Measurements from ENCODE around the gene MFSD8.
"Not testable (repeated sequence)": the region's sequence is repeated elsewhere in the genome, so short reads cannot be mapped to it uniquely, and the experiment has no call there.

Gene MFSD8, protein sequence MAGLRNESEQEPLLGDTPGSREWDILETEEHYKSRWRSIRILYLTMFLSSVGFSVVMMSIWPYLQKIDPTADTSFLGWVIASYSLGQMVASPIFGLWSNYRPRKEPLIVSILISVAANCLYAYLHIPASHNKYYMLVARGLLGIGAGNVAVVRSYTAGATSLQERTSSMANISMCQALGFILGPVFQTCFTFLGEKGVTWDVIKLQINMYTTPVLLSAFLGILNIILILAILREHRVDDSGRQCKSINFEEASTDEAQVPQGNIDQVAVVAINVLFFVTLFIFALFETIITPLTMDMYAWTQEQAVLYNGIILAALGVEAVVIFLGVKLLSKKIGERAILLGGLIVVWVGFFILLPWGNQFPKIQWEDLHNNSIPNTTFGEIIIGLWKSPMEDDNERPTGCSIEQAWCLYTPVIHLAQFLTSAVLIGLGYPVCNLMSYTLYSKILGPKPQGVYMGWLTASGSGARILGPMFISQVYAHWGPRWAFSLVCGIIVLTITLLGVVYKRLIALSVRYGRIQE

DNA sequence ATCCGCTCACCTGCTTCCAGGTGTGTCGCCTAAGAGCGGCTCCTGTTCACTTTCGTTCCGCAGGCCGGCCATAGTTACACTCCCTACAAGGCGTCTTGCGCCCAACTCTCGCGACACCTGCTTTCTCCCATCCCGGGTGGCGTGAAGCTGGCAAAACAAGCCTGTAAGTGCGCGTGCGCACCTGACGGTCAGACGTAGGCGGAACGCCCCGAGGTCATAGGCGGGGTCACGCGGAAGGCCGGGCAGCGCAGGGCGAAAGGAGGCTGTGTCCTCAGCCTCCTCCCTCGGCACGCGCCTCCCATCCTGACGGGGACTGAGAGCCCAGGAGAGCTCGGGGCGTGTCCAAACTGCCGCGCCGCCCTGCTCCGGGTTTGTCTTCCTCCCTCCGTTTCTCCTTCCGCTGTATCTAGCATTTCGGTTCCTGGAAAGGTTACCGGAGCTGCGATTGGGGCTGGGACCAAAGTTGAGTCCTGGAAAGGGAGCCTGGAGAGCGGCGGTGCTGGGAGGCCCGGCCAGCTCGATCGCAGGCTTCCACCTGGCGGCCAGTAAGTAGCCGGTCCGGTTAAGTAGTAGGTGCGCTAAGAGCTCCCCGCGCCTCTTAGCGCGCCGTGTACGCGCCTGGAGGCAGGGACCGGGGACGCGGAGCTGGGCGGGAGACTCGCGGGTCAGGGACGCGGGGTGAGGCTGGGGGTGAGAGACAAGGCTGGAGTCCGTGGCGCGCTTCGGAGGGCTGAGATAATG lies at the start of gene MFSD8, which contains the start of gene ABHD18:
Gene MFSD8, minus strand, starts transcription at position 112 of the 741 bp plus-strand sequence. Its CDS starts 40 bp downstream, at position 72.
Gene ABHD18, plus strand, starts transcription at position 345 of the 741 bp plus-strand sequence. CDS start 17,550 bp downstream, outside the sequence.
- DNase-seq (ENCODE audit: low read depth, low spot score) = peak; percentile 99
- TF ChIP-seq, protein P1, sequence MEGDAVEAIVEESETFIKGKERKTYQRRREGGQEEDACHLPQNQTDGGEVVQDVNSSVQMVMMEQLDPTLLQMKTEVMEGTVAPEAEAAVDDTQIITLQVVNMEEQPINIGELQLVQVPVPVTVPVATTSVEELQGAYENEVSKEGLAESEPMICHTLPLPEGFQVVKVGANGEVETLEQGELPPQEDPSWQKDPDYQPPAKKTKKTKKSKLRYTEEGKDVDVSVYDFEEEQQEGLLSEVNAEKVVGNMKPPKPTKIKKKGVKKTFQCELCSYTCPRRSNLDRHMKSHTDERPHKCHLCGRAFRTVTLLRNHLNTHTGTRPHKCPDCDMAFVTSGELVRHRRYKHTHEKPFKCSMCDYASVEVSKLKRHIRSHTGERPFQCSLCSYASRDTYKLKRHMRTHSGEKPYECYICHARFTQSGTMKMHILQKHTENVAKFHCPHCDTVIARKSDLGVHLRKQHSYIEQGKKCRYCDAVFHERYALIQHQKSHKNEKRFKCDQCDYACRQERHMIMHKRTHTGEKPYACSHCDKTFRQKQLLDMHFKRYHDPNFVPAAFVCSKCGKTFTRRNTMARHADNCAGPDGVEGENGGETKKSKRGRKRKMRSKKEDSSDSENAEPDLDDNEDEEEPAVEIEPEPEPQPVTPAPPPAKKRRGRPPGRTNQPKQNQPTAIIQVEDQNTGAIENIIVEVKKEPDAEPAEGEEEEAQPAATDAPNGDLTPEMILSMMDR (IDR thresholded peaks at IDR 0.05; ENCODE audit: low read depth, low read length) = peak; percentile 59
- in situ Hi-C loops (cut with HindIII; ENCODE audit: low sequenced_read_pairs) = no loop called here
- peak within 1 kb of the TSS; percentile 98 for H3K4me3 ChIP-seq (ENCODE audit: low read depth, low read length)

DNA sequence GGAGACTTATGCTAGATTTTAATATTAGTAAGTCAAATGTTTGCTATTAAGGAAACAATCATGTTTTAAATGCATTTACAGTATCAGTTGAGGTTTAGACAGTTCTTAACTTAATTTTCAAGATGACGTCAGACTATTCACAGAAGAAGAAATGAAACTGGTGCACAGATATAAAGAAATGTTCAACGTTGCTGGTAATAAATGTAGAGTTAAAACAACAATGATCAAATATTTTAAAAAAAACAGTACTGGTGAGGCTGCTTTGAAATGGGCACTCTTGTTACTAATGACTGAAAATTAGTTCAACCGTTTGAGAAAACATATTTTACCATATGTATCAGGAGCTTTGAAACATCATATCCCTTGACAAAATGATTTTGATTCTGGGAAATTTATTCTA lies 44.5 kb upstream of the MFSD8 start:
- TF ChIP-seq, protein P1 (IDR thresholded peaks at IDR 0.05; ENCODE audit: low read depth, low read length) = no peak
- DNase-seq (ENCODE audit: low read depth, low spot score) = no peak
- H3K4me3 ChIP-seq (ENCODE audit: low read depth, low read length) = no peak overlapping the region
- in situ Hi-C loops (cut with HindIII; ENCODE audit: low sequenced_read_pairs) = no loop called here

DNA sequence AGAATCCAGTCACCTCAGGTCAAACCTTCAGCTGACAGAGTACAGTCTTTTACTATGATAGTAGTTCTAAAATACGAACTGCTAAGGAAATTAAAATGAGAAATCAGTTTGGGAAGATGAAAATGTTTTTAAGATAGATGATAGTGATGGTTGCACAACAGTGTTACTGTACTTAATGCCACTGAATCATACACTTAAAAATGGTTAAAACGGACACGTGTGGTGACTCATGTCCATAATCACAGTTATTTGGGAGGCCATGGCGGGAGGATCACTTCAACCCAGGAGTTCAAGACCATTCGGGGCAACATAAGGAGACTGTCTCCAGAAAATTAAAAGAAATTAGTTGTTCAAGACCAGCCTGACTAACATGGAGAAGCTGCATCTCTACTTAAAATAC lies 41.6 kb upstream of the MFSD8 start:
- H3K4me3 ChIP-seq (ENCODE audit: low read depth, low read length) = no peak overlapping the region
- peak; percentile 4 for DNase-seq (ENCODE audit: low read depth, low spot score)
- TF ChIP-seq, protein P1 (IDR thresholded peaks at IDR 0.05; ENCODE audit: low read depth, low read length) = no peak
- in situ Hi-C loops (cut with HindIII; ENCODE audit: low sequenced_read_pairs) = no loop called here

DNA sequence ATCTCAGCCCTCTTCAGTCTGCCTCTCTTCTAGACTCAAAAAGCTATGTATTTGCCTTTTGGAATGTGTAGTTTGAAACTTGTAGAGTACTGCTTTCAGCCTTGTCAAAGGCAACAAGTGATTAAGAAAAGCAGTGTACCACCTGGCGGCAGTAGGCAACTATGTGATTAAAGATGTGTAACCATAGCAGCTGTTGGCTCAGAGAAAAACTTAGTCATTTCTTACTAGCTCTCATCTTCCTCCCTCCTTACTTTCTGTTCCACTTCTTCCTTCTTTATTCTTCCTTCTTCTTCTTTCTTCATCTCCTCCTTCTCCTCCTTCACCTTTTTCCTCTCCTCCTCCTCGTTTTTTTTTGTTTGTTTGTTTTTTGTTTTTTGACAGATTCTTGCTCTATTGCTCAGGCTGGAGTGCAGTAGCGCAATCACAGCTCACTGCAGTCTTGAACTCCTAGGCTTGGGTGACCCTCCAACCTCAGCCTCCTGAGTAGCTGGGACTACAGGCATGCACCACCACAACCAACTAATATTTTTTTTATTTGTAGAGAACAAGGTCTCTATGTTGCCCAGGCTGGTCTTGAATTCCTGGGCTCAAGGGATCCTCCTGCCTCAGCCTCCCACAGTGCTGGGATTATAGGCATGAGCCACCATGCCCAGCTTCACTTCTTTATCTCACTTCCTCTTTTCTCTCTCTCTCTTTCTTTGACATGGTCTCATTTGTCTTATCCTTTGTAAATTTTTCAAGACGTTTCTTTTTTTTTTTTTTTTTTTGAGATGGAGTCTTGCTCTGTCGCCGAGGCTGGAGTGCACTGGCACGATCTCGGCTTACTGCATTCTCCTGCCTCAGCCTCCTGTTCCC lies 32.8 kb upstream of the MFSD8 start:
- TF ChIP-seq, protein P1 (IDR thresholded peaks at IDR 0.05; ENCODE audit: low read depth, low read length) = peak; percentile 23
- in situ Hi-C loops (cut with HindIII; ENCODE audit: low sequenced_read_pairs) = no loop called here
- DNase-seq (ENCODE audit: low read depth, low spot score) = peak; percentile 37
- H3K4me3 ChIP-seq (ENCODE audit: low read depth, low read length) = no peak overlapping the region

DNA sequence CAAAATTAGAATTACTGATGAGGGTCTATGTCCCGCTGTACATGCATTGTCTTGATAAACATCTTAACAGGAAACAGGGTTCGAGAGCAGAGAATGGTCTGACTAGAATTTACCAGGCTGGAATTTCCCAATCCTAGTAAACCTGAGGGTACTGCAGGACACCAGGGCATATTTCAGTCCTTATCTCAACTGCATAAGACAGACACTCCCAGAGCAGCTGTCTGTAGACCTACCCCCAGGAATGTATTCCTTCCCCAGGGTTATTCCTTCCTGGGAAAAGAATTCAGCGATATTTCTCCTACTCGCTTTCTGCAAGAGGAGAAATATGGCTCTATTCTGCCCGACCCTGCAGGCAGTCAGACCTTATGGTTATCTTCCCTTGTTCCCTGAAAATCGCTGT lies 31.5 kb upstream of the MFSD8 start:
- in situ Hi-C loops (cut with HindIII; ENCODE audit: low sequenced_read_pairs); DNase-seq (ENCODE audit: low read depth, low spot score): not testable (repeated sequence)

DNA sequence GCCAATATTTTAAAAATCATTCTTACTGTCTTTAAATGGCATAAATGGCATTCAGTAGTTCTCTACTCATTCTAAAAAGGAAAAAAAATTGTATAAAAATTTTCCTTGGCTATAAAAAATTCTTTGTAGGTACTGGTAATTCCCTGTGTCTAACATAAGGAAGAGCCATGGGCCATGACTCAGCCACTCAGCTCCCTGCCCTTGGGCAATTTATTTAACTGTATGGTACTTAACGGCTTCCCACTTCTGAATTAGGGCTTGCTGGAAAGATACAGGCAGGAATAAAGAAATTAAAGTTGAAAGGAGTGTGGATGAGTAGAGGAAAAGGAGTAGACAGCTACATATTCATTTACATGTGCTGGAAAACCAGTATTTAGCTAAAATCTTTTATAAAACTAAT lies 30.8 kb upstream of the MFSD8 start:
- DNase-seq (ENCODE audit: low read depth, low spot score) = peak; percentile 34
- TF ChIP-seq, protein P1 (IDR thresholded peaks at IDR 0.05; ENCODE audit: low read depth, low read length) = no peak
- in situ Hi-C loops (cut with HindIII; ENCODE audit: low sequenced_read_pairs) = no loop called here
- H3K4me3 ChIP-seq (ENCODE audit: low read depth, low read length) = no peak overlapping the region

More for the DNA sequence above, 31.5 kb upstream of the MFSD8 start:
- not testable (repeated sequence) for H3K4me3 ChIP-seq (ENCODE audit: low read depth, low read length)
